Fibroblast of lung (primary cell): ENCODE measurements around the gene RNU6-9.

ENCODE experiments used
- CTCF ChIP-seq, 2 donors: IDR thresholded peaks in 1 of 2; conservative IDR thresholded peaks in 1 of 2; 1 replicate in 1 of 2; 2 replicates in 1 of 2; pipeline ENCODE4 v1.5.1; 2011 to 2012; ENCODE audit warnings: low read length in 2 of 2, control low read depth in 1 of 2, inconsistent platforms in 1 of 2, low read depth in 1 of 2, mild to moderate bottlenecking in 1 of 2
- EZH2 ChIP-seq: IDR thresholded peaks from 2 replicates; pipeline ENCODE4 v1.5.1; 2012; ENCODE audit warnings: low read length, control low read depth, mild to moderate bottlenecking; ENCODE audit errors: missing control alignments

DNA sequence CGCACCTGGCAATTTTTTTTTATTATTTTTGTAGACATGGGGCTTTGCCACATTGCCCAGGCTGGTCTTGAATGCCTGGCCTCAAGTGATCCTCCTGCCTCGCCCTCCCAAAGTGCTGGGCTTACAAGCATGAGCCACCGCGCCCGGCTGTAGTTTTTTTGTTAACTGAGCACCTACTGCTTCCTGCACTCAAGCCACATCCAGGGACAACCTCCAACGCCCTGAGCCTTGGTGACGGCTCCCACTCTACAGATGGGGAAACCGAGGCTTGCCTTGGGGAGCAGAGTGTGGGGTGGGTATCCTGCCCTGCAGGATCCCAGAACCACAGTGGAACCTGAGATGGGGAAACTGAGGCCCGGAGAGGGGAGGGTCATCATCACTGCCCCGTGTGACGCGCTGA, 38.1 kb upstream of the RNU6-9 start:
- TF ChIP-seq CTCF (conservative IDR thresholded peaks at IDR 0.05 in 1 of 2, IDR thresholded peaks at IDR 0.05 in 1 of 2; ENCODE audit: low read depth in 1 of 2, low read length in 2 of 2) (no peak), EZH2 (no peak)
